K562 (cell line): ENCODE results near the gene DIS3L2. TPM values are rescaled to one million over a fixed set of nuclear protein-coding genes. Genes with fewer than 3 reads are reported as not detected.

Experiments
- ATAC-seq: fragments of 200-7000 bp; cut with Tn5 transposase; 3 replicates; pipeline ENCODE4 v1.9.1; 2020; ENCODE audit warnings: moderate library complexity
- BruUV-seq: library from RNA; stranded (reverse); fragments of 400-500 nt; replicated peaks from 2 replicates; lab custom pipeline; 2021; lab: Mats Ljungman, UMichigan
- CTCF ChIA-PET: fragments of 300-600 bp; formaldehyde crosslinking; extraction: SDS; loops from one replicate; lab custom pipeline; 2021; ENCODE audit warnings: low intra/inter-chr PET ratio; lab: Yijun Ruan, JAX
- POLR2A ChIA-PET: fragments of 300-600, 350-650 bp; sonication (Branson Sonifier 250); formaldehyde crosslinking; extraction: SDS; loops from one replicate; lab custom pipeline; 2021; ENCODE audit warnings: antibody characterized with exemption, inconsistent platforms; lab: Yijun Ruan, JAX
- DNase-seq, 4 experiments: peaks; one replicate each; pipeline versions ENCODE4 v3.0.0 to v3.0.0-alpha.2; 2011 to 2018; ENCODE audit warnings: low spot score in 3 of 4, mixed read lengths in 3 of 4; ENCODE audit errors: extremely low read depth in 1 of 4
- FAIRE-seq: peaks from 2 replicates; lab custom pipeline; 2011; peaks lifted over from hg19 to GRCh38; lab: Jason Lieb, UNC
- H2AFZ ChIP-seq: 2 replicates; pipeline ENCODE4 v1.6.0; 2011; ENCODE audit warnings: low read depth, low read length, control low read depth, inconsistent platforms
- H3K27ac ChIP-seq: fragments of 200-600 bp; 3 replicates; pipeline ENCODE4 v1.8.0; 2011; ENCODE audit warnings: low read depth, mild to moderate bottlenecking, control low read depth, inconsistent platforms, low read length, moderate library complexity, mixed read lengths; ENCODE audit errors: extremely low read depth
- H3K27me3 ChIP-seq, 2 experiments: fragments of 300-600 bp in 1 of 2; 2 replicates in 1 of 2; 3 replicates in 1 of 2; pipeline versions ENCODE4 v1.6.0 to v1.8.0; 2011; ENCODE audit warnings: inconsistent platforms in 2 of 2, low read length in 2 of 2, mild to moderate bottlenecking in 1 of 2, mixed read lengths in 1 of 2, moderate library complexity in 1 of 2; ENCODE audit not compliant: control insufficient read depth in 2 of 2, insufficient read depth in 2 of 2
- H3K36me3 ChIP-seq: fragments of 300-600 bp; 3 replicates; pipeline ENCODE4 v1.8.0; 2011; ENCODE audit warnings: mild to moderate bottlenecking, low read length, inconsistent platforms; ENCODE audit not compliant: control insufficient read depth, insufficient read depth
- H3K4me1 ChIP-seq, 2 experiments: fragments of 200-600 bp in 1 of 2; replicated peaks in 1 of 2; 2 replicates in 1 of 2; 3 replicates in 1 of 2; pipeline versions ENCODE4 v1.5.1 to v1.8.0; 2011; ENCODE audit warnings: inconsistent platforms in 2 of 2, low read length in 2 of 2, mild to moderate bottlenecking in 1 of 2, mixed read lengths in 1 of 2, moderate library complexity in 1 of 2; ENCODE audit not compliant: control insufficient read depth in 2 of 2, insufficient read depth in 2 of 2
- H3K4me2 ChIP-seq: 2 replicates; pipeline ENCODE4 v1.6.1; 2011; ENCODE audit warnings: low read length, control low read depth, inconsistent platforms, mixed read lengths; ENCODE audit not compliant: insufficient read depth
- H3K4me3 ChIP-seq: fragments of 200-600 bp; sonication (generic), shearing (Covaris generic); 2 replicates; pipeline ENCODE4 v1.5.1; 2016; ENCODE audit warnings: control low read depth, inconsistent platforms
- H3K79me2 ChIP-seq: fragments of 200-600 bp; 3 replicates; pipeline ENCODE4 v1.8.0; 2011; ENCODE audit warnings: low read length, inconsistent platforms; ENCODE audit not compliant: control insufficient read depth, insufficient read depth
- H3K9ac ChIP-seq, 2 experiments: 2 replicates each; pipeline versions ENCODE4 v1.6.0 to v1.6.1; 2011; ENCODE audit warnings: low read depth in 2 of 2, low read length in 2 of 2, control low read depth in 1 of 2, inconsistent platforms in 1 of 2, mild to moderate bottlenecking in 1 of 2, mixed read lengths in 1 of 2; ENCODE audit not compliant: insufficient read depth in 1 of 2
- H3K9me1 ChIP-seq: one replicate; pipeline ENCODE4 v1.6.0; 2011; ENCODE audit warnings: inconsistent platforms, mild to moderate bottlenecking, low read length, moderate library complexity; ENCODE audit not compliant: control insufficient read depth, insufficient read depth
- H3K9me3 ChIP-seq: replicated peaks from 2 replicates; pipeline ENCODE4 v1.5.1; 2011; ENCODE audit warnings: low read depth, low read length, inconsistent platforms; ENCODE audit not compliant: control insufficient read depth, insufficient read depth
- H4K20me1 ChIP-seq: replicated peaks from 2 replicates; pipeline ENCODE4 v1.6.1; 2011; ENCODE audit warnings: low read length, inconsistent platforms, mixed read lengths; ENCODE audit not compliant: control insufficient read depth, insufficient read depth
- SRSF3 ChIP-seq: fragments of 200-400 bp; formaldehyde crosslinking; IDR thresholded peaks from 2 replicates; pipeline ENCODE4 v1.6.1; 2016; ENCODE audit warnings: mild to moderate bottlenecking, low read length, moderate library complexity; ENCODE audit not compliant: insufficient read depth
- YBX1 ChIP-seq: fragments of 450-650 bp; IDR thresholded peaks from 2 replicates; pipeline ENCODE4 v1.7.1; 2016; ENCODE audit warnings: mild to moderate bottlenecking
- WGBS: fragments of 100-300 bp; shearing (Covaris generic); methylation state at CpG from one replicate; pipeline ENCODE4 v1.1.6; 2016; ENCODE audit warnings: low coverage, mixed read lengths; ENCODE audit not compliant: insufficient coverage; ENCODE audit errors: missing lambda C conversion rate; 5-methylcytosine and 5-hydroxymethylcytosine counted together
- in situ Hi-C: fragments of 300-500 bp; cut with MboI; formaldehyde crosslinking; loops from 4 replicates; pipeline ENCODE4 v1.15.0; 2018; ENCODE audit warnings: inconsistent platforms, mixed read lengths
- intact Hi-C: fragments of 100-400 bp; cut with micrococcal nuclease; formaldehyde crosslinking; loops from 2 replicates; pipeline ENCODE4 v1.14.2; 2022
- polyA plus RNA-seq, 8 experiments: library from polyadenylated mRNA; depleted of rRNA in 4 of 8; stranded (reverse) in 5 of 8; unstranded in 3 of 8; fragments of >200 nt; fragmentation: Nextera tagmentation in 2 of 8; fragmentation: Illumina TruSeq in 1 of 8; extraction: Ambion mirVana in 2 of 8; extraction: Trizol in 1 of 8; gene quantifications; 2 replicates each; pipeline versions ENCODE4 v1.2.1 to v1.2.3, GENCODE V29; 2011 to 2014; ENCODE audit warnings: inconsistent platforms in 1 of 8, missing spikeins in 1 of 8
- total RNA-seq, 7 experiments: library from RNA; depleted of rRNA in 6 of 7; stranded (reverse); fragments of >200 nt in 6 of 7; fragmentation: Illumina TruSeq in 2 of 7; extraction: Trizol in 2 of 7; gene quantifications; 2 replicates each; pipeline versions ENCODE4 v1.2.1 to v1.2.3, GENCODE V29; 2011 to 2021; ENCODE audit warnings: low replicate concordance in 1 of 7
- TF ChIP-seq, protein P1 (sequence below): fragments of 450-650 bp; formaldehyde crosslinking; IDR thresholded peaks from 2 replicates; pipeline ENCODE4 v1.4.0; 2022; ENCODE audit warnings: mild to moderate bottlenecking, moderate library complexity
- TF ChIP-seq, protein P2 (sequence below): fragments of 450-650 bp; IDR thresholded peaks from 2 replicates; pipeline ENCODE4 v1.7.1; 2018; ENCODE audit warnings: mild to moderate bottlenecking, low read depth; ENCODE audit not compliant: partially characterized antibody
- TF ChIP-seq, protein P3 (sequence below): sonication (generic); formaldehyde crosslinking; IDR thresholded peaks from 2 replicates; pipeline ENCODE4 v1.8.0; 2022; ENCODE audit warnings: mild to moderate bottlenecking, missing genetic modification reagents

Gene DIS3L2
- total and polyA plus RNA-seq, 9 of the 15 experiments (the other 6 are each of a cell fraction or from before 2014, with no cell fraction given), result 1.5 to 19.2 (median 11.2) TPM

DNA sequence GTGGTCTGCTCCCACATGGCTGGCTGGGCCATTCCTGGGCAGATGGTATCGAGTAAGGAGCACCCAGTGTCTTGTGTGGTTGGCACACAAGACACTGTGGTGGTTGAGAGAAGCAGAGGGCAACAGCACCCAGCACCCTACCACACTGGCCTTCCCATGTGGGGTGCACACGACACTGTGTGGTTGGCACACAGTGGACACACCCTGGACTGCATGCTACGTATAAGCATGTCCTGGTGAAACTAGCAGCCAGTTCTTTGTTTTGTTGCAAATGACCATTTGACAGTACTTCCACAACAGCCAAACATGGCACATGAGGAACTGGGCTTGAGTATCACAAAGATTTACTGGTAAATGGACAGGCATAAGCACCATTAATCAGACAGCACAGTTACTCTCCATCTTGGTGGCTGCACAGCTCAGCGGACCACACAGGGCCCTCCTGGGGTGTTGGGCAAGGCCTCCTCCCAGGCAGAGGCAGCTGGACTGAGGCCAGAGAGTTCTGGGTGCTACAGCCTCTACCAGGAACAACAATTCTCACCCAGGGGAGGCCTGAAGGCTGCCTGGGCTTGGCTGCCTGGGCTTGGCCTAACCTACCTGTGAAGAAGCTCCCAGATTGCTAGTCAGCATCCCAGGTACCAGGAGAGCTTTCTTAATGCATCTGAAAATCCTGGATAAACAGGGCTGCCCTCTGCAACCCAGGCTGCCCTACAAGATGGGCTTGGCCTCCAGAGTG lies 357.7 kb downstream of the DIS3L2 start:
- in situ Hi-C loops, result no loop called here

More for the DNA sequence above, 357.7 kb downstream of the DIS3L2 start:
- no peaks in the 10 kb centered on the region for H4K20me1 ChIP-seq
- peaks cover 13 to 27% of the 10 kb centered on the region in 2 experiments; a peak in 4 of 5 replicates for H3K4me1 ChIP-seq
- no peaks in the 10 kb centered on the region for H3K27me3 ChIP-seq
- no peak for FAIRE-seq
- no peaks in the 10 kb centered on the region for H3K36me3 ChIP-seq
- BruUV-seq, result no TSS peak
- DNase-seq, result no peak
- intact Hi-C loops, result no loop called here
- H3K4me2 ChIP-seq, result no peak overlapping the region
- H3K27ac ChIP-seq, result no peak overlapping the region
- 0 out of 4 replicates have a peak overlapping the region, but pooled peaks of 1 of the 2 experiments have one; percentile 45 for H3K9ac ChIP-seq
- H3K9me1 ChIP-seq, result no peaks in the 10 kb centered on the region
- no peak for ATAC-seq
- H3K9me3 ChIP-seq, result no peaks in the 10 kb centered on the region
- WGBS, result 74% methylated on average over 4 of the region's 4 CpGs
- ChIA-PET CTCF (no interaction called here), POLR2A (interaction anchor here (1.6 kb wide), 1 partner anchor 29 kb away, joined by 3 read pairs; no protein-coding TSS in a partner anchor)
- no peak overlapping the region for H3K4me3 ChIP-seq
- TF ChIP-seq SRSF3 (no peak), YBX1 (no peak)
- TF ChIP-seq, protein P1, sequence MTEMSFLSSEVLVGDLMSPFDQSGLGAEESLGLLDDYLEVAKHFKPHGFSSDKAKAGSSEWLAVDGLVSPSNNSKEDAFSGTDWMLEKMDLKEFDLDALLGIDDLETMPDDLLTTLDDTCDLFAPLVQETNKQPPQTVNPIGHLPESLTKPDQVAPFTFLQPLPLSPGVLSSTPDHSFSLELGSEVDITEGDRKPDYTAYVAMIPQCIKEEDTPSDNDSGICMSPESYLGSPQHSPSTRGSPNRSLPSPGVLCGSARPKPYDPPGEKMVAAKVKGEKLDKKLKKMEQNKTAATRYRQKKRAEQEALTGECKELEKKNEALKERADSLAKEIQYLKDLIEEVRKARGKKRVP (CRISPR knock-in tag), result no peak
- TF ChIP-seq, protein P2, sequence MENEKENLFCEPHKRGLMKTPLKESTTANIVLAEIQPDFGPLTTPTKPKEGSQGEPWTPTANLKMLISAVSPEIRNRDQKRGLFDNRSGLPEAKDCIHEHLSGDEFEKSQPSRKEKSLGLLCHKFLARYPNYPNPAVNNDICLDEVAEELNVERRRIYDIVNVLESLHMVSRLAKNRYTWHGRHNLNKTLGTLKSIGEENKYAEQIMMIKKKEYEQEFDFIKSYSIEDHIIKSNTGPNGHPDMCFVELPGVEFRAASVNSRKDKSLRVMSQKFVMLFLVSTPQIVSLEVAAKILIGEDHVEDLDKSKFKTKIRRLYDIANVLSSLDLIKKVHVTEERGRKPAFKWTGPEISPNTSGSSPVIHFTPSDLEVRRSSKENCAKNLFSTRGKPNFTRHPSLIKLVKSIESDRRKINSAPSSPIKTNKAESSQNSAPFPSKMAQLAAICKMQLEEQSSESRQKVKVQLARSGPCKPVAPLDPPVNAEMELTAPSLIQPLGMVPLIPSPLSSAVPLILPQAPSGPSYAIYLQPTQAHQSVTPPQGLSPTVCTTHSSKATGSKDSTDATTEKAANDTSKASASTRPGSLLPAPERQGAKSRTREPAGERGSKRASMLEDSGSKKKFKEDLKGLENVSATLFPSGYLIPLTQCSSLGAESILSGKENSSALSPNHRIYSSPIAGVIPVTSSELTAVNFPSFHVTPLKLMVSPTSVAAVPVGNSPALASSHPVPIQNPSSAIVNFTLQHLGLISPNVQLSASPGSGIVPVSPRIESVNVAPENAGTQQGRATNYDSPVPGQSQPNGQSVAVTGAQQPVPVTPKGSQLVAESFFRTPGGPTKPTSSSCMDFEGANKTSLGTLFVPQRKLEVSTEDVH, result no peak
- TF ChIP-seq, protein P3, sequence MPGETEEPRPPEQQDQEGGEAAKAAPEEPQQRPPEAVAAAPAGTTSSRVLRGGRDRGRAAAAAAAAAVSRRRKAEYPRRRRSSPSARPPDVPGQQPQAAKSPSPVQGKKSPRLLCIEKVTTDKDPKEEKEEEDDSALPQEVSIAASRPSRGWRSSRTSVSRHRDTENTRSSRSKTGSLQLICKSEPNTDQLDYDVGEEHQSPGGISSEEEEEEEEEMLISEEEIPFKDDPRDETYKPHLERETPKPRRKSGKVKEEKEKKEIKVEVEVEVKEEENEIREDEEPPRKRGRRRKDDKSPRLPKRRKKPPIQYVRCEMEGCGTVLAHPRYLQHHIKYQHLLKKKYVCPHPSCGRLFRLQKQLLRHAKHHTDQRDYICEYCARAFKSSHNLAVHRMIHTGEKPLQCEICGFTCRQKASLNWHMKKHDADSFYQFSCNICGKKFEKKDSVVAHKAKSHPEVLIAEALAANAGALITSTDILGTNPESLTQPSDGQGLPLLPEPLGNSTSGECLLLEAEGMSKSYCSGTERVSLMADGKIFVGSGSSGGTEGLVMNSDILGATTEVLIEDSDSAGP (CRISPR knock-in tag), result no peak
- no peaks in the 10 kb centered on the region for H3K79me2 ChIP-seq
- no peak overlapping the region for H2AFZ ChIP-seq
